Stimulated activated CD4-positive, alpha-beta T cell treated with anti-CD3 and anti-CD28 coated beads, Interleukin-1b, Interleukin-23, amount 100 ng/mL, for 1 hour (primary cell): ENCODE measurements around the gene PLB1.

ENCODE experiments used
- DNase-seq, 2 donors: peaks; one replicate each; pipeline ENCODE4 v3.0.0-alpha.2; 2020; ENCODE audit warnings: low read depth in 2 of 2

The PLB1 gene

GRCh38 chr2:28495551-28496250 lies at the start of gene PLB1:
TSS of gene PLB1 (plus strand) at chr2:28496060. CDS start at chr2:28496115, 55 bp downstream.
- no peak for DNase-seq

GRCh38 chr2:28446531-28446930 lies 49.3 kb upstream of the PLB1 start:
- DNase-seq, result no peak

- DNase-seq, result no peak
These were observed 48.8 kb upstream of the PLB1 start for GRCh38 chr2:28447086-28447485.

- DNase-seq, result no peak
These were observed 47.7 kb upstream of the PLB1 start for GRCh38 chr2:28447943-28448792.

- DNase-seq, result no peak
These were observed 47.1 kb upstream of the PLB1 start for GRCh38 chr2:28448793-28449100.

- DNase-seq, result no peak
These were observed 46.8 kb upstream of the PLB1 start for GRCh38 chr2:28449126-28449487.

GRCh38 chr2:28449488-28450395 lies 46.1 kb upstream of the PLB1 start:
- DNase-seq, result peak in 1 of 2 donors; percentile 72

- no peak for DNase-seq
These were observed 44.8 kb upstream of the PLB1 start for GRCh38 chr2:28450901-28451565.

GRCh38 chr2:28451793-28452533 lies 43.9 kb upstream of the PLB1 start:
- no peak for DNase-seq

GRCh38 chr2:28452534-28453081 lies 43.3 kb upstream of the PLB1 start:
- peak; percentile 57 to 73 for DNase-seq

GRCh38 chr2:28453396-28453795 lies 42.5 kb upstream of the PLB1 start:
- no peak for DNase-seq

GRCh38 chr2:28454016-28454930 lies 41.6 kb upstream of the PLB1 start:
- DNase-seq, result no peak

GRCh38 chr2:28457237-28457636 lies 38.6 kb upstream of the PLB1 start:
- no peak for DNase-seq

- no peak for DNase-seq
These were observed 34.8 kb upstream of the PLB1 start for GRCh38 chr2:28461056-28461455.

GRCh38 chr2:28462122-28462521 lies 33.7 kb upstream of the PLB1 start:
- no peak for DNase-seq

GRCh38 chr2:28463211-28463816 lies 32.5 kb upstream of the PLB1 start:
- no peak for DNase-seq

- DNase-seq, result no peak
These were observed 32.0 kb upstream of the PLB1 start for GRCh38 chr2:28463893-28464292.

- DNase-seq, result no peak
These were observed 30.5 kb upstream of the PLB1 start for GRCh38 chr2:28465148-28465885.

GRCh38 chr2:28469304-28469703 lies 26.6 kb upstream of the PLB1 start:
- no peak for DNase-seq
